Non-pigmented ciliary epithelial cell (primary cell): ENCODE measurements around the gene PRKAR2B.
A peak's percentile ranks its signal among the peaks of the same experiment; 100 is the strongest.
"Not testable (repeated sequence)": the region's sequence is repeated elsewhere in the genome, so short reads cannot be mapped to it uniquely, and the experiment has no call there.

Experiments
- DNase-seq: peaks from one replicate; pipeline ENCODE4 v3.0.0-alpha.2; 2010; ENCODE audit warnings: low read depth

The PRKAR2B gene

GRCh38 chr7:107027208-107027607 is 17.3 kb upstream of the PRKAR2B start:
- DNase-seq, result no peak

DNA sequence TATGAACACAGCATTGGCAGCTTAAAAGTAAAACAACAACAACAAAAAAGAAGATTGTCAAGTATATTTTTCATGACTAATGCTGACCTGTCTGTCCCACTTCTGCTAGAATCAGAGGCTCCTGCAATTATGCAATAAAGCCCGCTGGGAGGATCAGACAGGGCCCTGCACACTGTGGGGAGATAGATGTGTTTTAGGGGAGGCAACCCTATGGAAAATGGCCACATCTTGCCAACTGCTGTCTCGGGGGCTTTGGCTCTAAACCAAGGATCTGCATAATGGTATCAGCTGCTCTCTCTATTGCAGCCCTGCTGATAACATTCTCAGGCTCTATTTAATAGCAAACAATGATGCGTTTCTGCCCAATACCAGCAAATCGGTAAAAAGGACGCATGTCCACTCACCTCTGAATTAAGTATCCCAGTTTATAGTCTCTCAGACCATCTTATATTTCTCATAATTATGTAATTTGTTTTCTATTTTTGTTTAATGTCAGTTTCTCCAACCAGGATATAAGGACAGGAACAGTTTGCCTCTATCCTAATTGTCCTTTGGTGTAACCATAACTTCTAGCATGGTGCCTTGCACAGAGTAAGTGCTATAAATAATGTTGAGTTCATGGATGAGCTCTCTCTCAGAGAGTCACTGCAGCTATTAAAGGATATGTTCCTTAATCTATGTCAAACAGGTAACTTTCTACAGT is 15.3 kb upstream of the PRKAR2B start:
- no peak for DNase-seq

DNA sequence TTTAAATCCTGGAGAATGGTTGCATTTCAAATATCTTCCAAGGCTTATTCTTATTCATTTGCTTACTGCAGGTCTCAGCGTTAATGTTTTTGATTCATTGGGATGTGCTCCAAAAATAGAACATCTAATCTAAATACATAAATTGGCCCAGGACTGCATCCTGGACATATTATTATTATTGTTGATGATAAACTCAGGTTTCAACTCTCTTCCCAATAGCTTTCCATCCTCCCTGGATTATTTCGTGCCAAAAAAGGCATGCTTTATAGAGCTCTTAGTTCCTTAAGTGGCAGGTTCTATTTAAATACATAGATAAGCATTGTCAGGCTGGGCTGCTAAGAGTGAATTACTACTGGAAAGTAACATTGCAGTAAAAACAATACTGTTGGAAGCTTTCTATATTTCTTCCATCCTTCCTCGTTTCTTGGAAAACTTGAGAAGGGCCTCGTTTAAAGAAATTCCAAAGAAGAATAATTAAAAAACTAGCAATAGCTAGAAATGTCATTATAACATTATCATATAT is 14.7 kb upstream of the PRKAR2B start:
- DNase-seq, result no peak

DNA sequence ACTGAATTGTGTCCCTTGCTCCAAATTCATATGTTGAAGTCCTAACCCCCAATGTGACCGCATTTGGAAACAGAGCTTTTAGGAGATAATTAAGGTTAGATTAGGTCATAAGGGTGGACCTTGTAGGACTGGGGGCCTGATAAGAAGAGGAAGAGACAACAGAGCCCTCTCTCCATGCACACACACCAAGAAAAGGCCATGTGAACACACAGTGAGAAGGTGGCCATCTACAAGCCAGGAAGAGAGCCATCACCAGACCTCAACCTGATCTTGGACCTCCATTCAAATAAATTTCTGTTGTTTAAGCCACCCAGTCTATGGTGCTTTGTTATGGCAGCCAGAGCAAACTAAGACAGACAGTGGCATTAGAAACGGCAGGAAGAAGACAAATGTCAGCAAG is 12.5 kb upstream of the PRKAR2B start:
- no peak for DNase-seq

- no peak for DNase-seq
These were observed 11.6 kb upstream of the PRKAR2B start for GRCh38 chr7:107032720-107033438.

DNA sequence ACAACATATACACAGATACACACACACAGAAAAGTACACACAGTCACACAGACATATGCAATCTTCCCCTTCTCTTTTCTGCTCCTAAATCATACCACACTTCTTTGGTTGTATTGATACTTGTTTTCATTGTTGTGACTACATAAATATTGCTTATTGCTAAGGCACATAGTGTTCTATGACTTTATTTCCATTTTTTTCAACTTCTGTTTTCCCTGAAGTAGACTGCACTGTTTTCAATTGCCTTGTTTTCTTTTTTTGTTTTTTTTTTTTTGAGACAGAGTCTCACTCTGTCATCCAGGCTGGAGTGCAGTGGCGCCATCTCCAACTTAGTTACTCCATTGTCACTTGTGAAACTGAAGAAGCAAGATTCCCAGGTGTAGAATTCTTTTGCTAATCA is 10.0 kb upstream of the PRKAR2B start:
- no peak for DNase-seq

DNA sequence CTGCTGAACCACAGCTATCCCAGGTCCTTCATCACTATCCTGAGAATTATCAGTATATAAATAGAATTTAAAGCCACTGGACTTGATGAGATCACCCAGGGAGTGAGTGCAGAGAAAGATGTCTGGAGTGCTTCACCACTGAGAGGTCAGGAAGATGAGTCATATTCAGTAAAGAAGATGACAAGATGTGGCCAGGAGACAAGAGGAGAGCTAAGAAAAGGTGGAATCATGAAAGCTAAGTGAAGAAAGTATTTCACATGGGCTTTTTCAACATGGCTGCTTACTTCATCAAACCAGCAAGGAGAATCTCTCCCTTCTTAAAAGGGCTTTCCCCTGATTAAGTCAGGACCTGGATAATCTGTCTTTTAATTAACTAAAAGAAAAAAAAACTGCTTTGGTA is 9.1 kb upstream of the PRKAR2B start:
- DNase-seq, result peak; percentile 86

DNA sequence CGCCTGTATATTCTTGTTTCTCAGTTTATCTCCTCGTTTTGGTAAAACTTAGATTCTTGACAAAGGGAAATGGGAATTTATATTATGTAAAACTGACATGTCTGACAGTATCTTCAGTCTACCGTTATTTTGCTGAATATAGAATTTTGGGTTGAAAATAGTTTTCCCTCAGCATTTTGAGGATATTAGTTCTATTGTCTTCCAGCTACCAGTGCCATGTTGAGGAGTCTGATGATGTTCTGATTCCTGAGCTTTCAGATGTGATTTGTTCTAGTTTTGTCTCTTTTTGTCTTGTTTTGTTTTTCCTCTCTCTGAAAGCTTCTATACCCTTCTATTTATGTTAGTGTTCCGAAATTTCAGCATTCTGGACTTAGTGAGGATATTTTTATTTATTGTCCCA is 8.0 kb upstream of the PRKAR2B start:
- DNase-seq, result no peak

DNA sequence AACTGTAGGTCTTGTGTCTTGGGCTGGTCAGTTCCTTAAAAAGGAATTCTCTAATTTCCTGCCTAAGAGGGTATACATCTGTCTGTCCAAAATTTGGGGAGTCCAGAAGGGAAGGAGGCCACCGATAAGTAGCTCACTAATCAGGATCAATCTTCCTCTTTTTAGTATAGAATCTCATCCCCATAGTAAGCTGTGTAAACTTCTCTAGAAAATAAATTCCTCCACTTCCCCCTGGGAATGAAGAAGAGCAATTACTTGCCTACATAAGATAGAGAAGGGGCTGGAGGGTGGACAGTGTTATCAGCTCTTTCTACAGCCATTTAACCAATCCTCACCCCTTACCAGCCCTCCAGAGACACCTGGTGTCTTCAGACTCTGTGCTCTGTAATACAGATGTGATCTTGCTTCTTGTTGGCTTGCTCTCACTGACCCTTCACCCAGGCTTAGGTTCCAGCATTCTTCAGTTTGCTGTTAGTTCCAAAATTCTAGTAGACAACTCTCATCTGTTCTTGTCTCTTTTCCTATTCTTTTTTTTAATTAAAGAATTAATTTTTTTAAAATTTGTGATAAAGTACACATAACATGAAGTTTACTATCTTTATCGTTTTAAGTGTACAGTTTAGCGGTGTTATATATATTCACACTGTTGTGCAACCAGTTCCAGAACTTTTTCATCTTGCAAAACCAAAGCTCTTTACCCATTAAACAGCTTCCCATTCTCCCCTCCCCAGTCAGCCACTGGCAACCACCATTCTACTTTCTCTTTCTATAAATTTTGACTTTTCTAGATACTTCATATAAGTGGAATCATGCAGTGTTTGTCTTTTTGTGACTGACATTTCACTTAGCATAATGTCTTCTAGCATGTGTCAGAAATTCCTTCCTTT is 6.5 kb upstream of the PRKAR2B start:
- DNase-seq, result no peak

GRCh38 chr7:107039199-107039900 is 5.2 kb upstream of the PRKAR2B start:
- no peak for DNase-seq

DNA sequence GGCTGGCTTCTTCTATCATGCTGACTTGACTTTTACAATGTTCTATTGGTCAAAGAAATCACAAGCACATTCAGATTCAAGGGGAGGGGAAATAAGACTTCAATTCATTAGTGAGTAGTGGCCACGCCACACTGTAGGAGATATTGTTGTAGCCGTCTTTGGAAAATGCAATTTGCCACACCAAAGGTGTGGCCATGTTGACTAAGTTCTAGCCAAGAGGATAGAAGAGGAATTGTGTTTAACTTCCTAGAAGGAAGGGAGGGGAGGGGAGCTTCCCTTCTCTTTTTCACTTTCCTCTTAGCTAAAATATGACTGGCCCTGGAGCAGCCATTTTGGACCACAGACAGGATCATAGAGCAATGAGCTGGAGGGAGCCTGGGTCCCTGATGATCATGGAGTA is 3.4 kb upstream of the PRKAR2B start:
- no peak for DNase-seq

- not testable (repeated sequence) for DNase-seq
These were observed 2.7 kb upstream of the PRKAR2B start for GRCh38 chr7:107041764-107042163.

- not testable (repeated sequence) for DNase-seq
These were observed 2.1 kb upstream of the PRKAR2B start for GRCh38 chr7:107042326-107042910.

DNA sequence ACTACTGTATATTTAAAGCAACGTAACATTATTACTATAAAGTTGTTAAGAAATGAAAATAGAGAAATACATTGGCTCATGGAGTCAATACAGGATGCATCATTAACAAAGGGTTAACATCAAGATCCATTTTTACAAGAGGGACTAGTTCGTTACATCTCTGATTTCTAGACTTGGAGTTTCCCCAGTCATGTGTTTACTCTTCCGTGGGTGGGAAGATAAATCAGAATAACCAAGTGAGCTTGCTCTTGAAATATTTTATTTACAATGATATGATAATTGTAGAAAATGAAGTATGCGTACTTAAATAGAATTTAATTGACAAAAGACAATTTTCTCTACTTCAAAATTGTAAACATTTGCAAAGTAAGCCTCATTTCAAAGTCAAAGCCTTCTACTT is 1.0 kb upstream of the PRKAR2B start:
- DNase-seq, result no peak

- no peak for DNase-seq
These were observed 571 bp upstream of the PRKAR2B start for GRCh38 chr7:107043921-107044346.

DNA sequence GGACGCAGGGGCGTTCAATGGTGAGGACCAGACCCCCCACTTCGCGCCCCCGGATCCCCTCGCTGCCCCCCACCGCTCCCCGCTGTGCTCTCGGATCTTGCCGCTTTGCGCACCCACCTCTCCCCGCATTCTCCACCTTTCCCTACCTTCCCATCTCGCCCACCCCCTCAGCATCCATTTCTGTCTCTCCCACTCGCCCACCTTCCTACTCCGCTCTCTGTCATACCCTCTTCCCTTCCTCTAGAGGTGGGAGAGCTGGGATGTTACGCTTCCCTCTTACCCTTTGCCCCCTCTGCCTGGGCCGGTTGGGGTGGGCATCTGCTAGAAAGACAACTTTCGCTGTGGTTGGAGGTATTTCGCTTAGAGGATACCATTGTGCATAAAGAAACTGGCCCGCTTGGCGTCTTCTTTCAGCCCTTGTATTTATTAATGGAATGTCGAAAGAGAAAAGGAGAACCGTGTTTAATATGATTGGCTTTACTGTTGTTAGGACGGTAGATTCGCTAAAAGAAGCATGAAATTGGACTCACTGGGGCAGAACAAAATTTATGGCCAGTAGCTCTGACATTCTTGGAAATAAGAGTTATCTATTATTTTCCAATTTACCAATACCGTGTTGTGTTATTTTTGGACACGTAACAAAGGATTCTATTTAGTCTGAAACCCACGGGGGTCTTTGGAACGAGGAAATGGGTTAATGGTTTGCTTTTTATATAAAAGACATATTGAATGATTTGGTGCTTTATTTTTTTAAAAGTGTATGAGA is 873 bp downstream of the PRKAR2B start:
- DNase-seq, result no peak

- DNase-seq, result no peak
These were observed 1.5 kb downstream of the PRKAR2B start for GRCh38 chr7:107045980-107046379.

DNA sequence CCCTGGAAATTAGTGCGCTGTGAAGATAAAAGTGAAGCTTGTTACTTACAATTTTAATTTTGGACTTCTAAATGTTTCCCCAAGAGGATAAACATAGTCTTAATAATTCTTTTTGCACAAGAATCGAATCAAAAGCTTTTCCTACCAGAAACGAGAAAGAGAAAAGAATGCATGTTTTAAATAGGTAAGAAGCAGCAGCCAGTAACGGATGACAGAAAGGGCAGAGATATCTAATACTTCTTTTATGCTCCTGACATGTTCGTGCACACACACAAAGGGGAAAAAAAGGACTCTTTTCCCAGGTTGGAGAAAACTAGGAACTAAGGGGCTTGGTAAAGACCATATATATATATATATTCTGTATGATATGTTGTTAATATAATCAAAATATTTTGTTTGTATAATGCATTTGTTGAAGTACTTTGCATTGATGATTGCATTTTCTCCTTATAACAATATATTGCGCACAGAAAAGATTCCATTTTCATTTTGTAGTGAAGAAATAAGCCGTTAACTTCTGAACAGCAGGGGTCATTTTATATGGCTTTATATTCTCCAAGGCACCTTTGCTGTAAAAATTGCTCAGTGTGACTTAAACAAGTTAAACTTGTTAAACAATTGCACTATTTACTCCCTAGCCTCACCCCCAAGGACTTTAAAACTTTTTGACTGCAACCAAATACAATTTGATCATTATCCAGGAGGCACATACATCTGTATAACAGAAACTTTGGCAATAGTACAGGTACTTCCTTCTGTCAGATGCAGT is 2.2 kb downstream of the PRKAR2B start:
- no peak for DNase-seq

DNA sequence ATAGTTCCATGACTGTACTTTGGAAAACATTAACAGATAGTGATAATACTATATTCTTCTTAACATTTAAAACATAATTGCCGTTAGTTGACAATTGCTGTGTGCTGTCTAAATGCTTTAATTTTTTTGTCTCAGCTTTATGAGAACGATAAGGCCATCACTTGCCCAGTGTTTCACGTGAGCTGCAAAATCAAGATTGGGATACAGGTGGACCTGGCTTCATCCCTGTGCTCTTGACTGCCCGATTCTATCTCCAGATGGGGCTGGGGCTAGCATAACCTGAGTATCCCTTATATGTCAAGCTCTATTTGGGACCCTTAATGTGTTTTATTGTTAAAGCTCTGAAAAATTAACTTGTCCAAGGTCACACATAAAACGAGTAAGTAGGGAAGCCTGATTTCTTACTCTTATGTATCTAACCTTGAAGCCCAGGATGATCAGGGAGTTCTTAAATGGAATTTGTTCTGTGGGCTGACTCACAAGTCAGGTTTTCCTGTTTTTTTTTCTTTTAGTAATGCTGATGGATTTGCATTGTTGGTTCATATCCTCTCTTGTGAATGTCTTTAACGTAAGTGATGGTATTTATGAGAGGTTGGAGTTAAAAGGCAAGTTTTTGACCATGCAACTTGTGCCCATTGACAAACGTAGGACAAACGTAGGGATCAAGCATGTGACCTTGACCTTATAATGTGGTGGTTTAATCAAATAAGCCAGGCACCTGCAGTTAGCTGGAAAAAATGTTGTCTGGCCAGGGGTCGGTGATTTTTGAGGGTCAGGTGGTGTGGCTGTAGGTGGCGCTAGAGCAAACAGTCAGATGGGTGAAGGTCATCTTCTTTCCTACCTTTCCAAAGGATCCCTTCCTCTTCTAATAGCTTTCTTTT is 3.6 kb downstream of the PRKAR2B start:
- no peak for DNase-seq
